Liver (tissue), 9 donors: Measurements from ENCODE around the gene ERC1. TPM values are rescaled to one million over a fixed set of nuclear protein-coding genes. Genes with fewer than 3 reads are reported as not detected.

ENCODE experiments used
- DNase-seq: peaks from one replicate; pipeline ENCODE4 v3.0.0-alpha.2; 2017; ENCODE audit warnings: low spot score
- H3K27ac ChIP-seq, 2 donors: one replicate each; pipeline ENCODE4 v1.7.0; 2013; ENCODE audit warnings: inconsistent platforms in 2 of 2, low read length in 2 of 2, control low read depth in 1 of 2, low read depth in 1 of 2, mild to moderate bottlenecking in 1 of 2
- H3K27me3 ChIP-seq, 4 donors: one replicate each; pipeline versions ENCODE4 v1.6.1 to v1.7.0; 2013; ENCODE audit warnings: low read length in 3 of 4, inconsistent platforms in 1 of 4, mild to moderate bottlenecking in 1 of 4, moderate library complexity in 1 of 4; ENCODE audit not compliant: control insufficient read depth in 4 of 4, insufficient read depth in 4 of 4
- H3K36me3 ChIP-seq, 4 donors: one replicate each; pipeline versions ENCODE4 v1.6.1 to v1.7.0; 2013; ENCODE audit warnings: low read length in 3 of 4, mild to moderate bottlenecking in 3 of 4, low read depth in 1 of 4, moderate library complexity in 1 of 4; ENCODE audit not compliant: control insufficient read depth in 4 of 4, insufficient read depth in 3 of 4
- H3K4me1 ChIP-seq, 4 donors: one replicate each; pipeline versions ENCODE4 v1.6.1 to v1.7.0; 2013; ENCODE audit warnings: low read length in 3 of 4, mild to moderate bottlenecking in 3 of 4, moderate library complexity in 1 of 4; ENCODE audit not compliant: control insufficient read depth in 4 of 4, insufficient read depth in 4 of 4
- H3K4me3 ChIP-seq, 3 donors: one replicate each; pipeline versions ENCODE4 v1.6.1 to v1.7.0; 2013; ENCODE audit warnings: low read length in 3 of 3, control low read depth in 1 of 3, low read depth in 1 of 3, mild to moderate bottlenecking in 1 of 3
- H3K9ac ChIP-seq, 2 donors: one replicate each; pipeline ENCODE4 v1.7.0; 2013; ENCODE audit warnings: low read length in 2 of 2, mild to moderate bottlenecking in 2 of 2, moderate library complexity in 2 of 2, control low read depth in 1 of 2, low read depth in 1 of 2
- H3K9me3 ChIP-seq, 4 donors: one replicate each; pipeline versions ENCODE4 v1.6.1 to v1.7.0; 2013; ENCODE audit warnings: low read length in 3 of 4; ENCODE audit not compliant: control insufficient read depth in 4 of 4
- ATF3 ChIP-seq: IDR thresholded peaks from 2 replicates; pipeline ENCODE4 v1.6.1; 2016; ENCODE audit warnings: antibody characterized with exemption
- CTCF ChIP-seq: fragments of 150-350 bp; IDR thresholded peaks from 2 replicates; pipeline ENCODE4 v1.5.1; 2017; ENCODE audit warnings: improper control_type of control experiment, low read depth, low read length; ENCODE audit not compliant: missing input control
- EGR1 ChIP-seq, 2 donors: IDR thresholded peaks; 2 replicates each; pipeline ENCODE4 v1.6.1; 2016 to 2018; ENCODE audit warnings: antibody characterized with exemption in 2 of 2, low read depth in 2 of 2
- FOXA1 ChIP-seq: IDR thresholded peaks from 2 replicates; pipeline ENCODE4 v1.6.1; 2016; ENCODE audit warnings: antibody characterized with exemption
- FOXA2 ChIP-seq: IDR thresholded peaks from 2 replicates; pipeline ENCODE4 v1.6.1; 2016; ENCODE audit warnings: antibody characterized with exemption
- GABPA ChIP-seq, 2 donors: IDR thresholded peaks in 1 of 2; conservative IDR thresholded peaks in 1 of 2; 2 replicates each; pipeline ENCODE4 v1.6.1; 2016; ENCODE audit warnings: antibody characterized with exemption in 2 of 2, mild to moderate bottlenecking in 1 of 2, moderate library complexity in 1 of 2
- HNF4A ChIP-seq, 2 donors: conservative IDR thresholded peaks; 2 replicates each; pipeline ENCODE4 v1.6.1; 2016; ENCODE audit warnings: antibody characterized with exemption in 2 of 2, mild to moderate bottlenecking in 2 of 2
- HNF4G ChIP-seq: IDR thresholded peaks from 2 replicates; pipeline ENCODE4 v1.6.1; 2016; ENCODE audit warnings: antibody characterized with exemption
- JUND ChIP-seq, 2 donors: IDR thresholded peaks; 2 replicates each; pipeline ENCODE4 v1.6.1; 2016; ENCODE audit warnings: antibody characterized with exemption in 2 of 2
- MAX ChIP-seq: IDR thresholded peaks from 2 replicates; pipeline ENCODE4 v1.6.1; 2016; ENCODE audit warnings: antibody characterized with exemption
- NR2F2 ChIP-seq: IDR thresholded peaks from 2 replicates; pipeline ENCODE4 v1.6.1; 2016; ENCODE audit warnings: antibody characterized with exemption
- RAD21 ChIP-seq, 2 donors: IDR thresholded peaks; 2 replicates each; pipeline ENCODE4 v1.6.1; 2016; ENCODE audit warnings: antibody characterized with exemption in 2 of 2, mild to moderate bottlenecking in 2 of 2
- REST ChIP-seq: IDR thresholded peaks from 2 replicates; pipeline ENCODE4 v1.6.1; 2016; ENCODE audit warnings: antibody characterized with exemption, mild to moderate bottlenecking
- RXRA ChIP-seq, 2 donors: IDR thresholded peaks; 2 replicates each; pipeline ENCODE4 v1.6.1; 2017 to 2018; ENCODE audit warnings: antibody characterized with exemption in 2 of 2, mild to moderate bottlenecking in 1 of 2
- SP1 ChIP-seq: IDR thresholded peaks from 2 replicates; pipeline ENCODE4 v1.6.1; 2018; ENCODE audit warnings: antibody characterized with exemption, mild to moderate bottlenecking
- TAF1 ChIP-seq: conservative IDR thresholded peaks from 2 replicates; pipeline ENCODE4 v1.6.1; 2016; ENCODE audit warnings: antibody characterized with exemption, mild to moderate bottlenecking
- YY1 ChIP-seq: IDR thresholded peaks from 2 replicates; pipeline ENCODE4 v1.6.1; 2016; ENCODE audit warnings: antibody characterized with exemption, mild to moderate bottlenecking
- ZBTB33 ChIP-seq: IDR thresholded peaks from 2 replicates; pipeline ENCODE4 v1.6.1; 2016; ENCODE audit warnings: antibody characterized with exemption
- WGBS: extraction: QIAGEN DNeasy Blood & Tissue Kit; methylation state at CpG from one replicate; pipeline ENCODE4 v1.1.7; 2013; 5-methylcytosine and 5-hydroxymethylcytosine counted together
- polyA plus RNA-seq, 2 donors: library from polyadenylated mRNA; stranded (reverse) in 1 of 2; unstranded in 1 of 2; fragments of 200-250 nt in 1 of 2; fragments of >200 nt in 1 of 2; fragmentation: Nextera tagmentation in 1 of 2; extraction: Ambion mirVana in 1 of 2; gene quantifications; one replicate each; pipeline versions ENCODE4 v1.2.1 to v1.2.3, GENCODE V29; 2013 to 2015
- total RNA-seq, 2 donors: library from RNA; depleted of rRNA; stranded (reverse); fragments of >200 nt; gene quantifications; one replicate each; pipeline ENCODE4 v1.2.3, GENCODE V29; 2014
- donor health status: healthy.
- donor health status: healthy.
- donor health status: healthy.
- donor health status: healthy.
- donor health status: healthy.

Gene ERC1
- total and polyA plus RNA-seq, 4 donors: 6.2 to 50.2 (median 10.3) TPM

- H3K9ac ChIP-seq: no peak overlapping the region
- no peak overlapping the region for H3K27ac ChIP-seq
- H3K27me3 ChIP-seq: no peaks in the 10 kb centered on the region
- DNase-seq: no peak
- no peak overlapping the region for H3K4me3 ChIP-seq
- WGBS: 83% methylated on average over 8 of the region's 8 CpGs
- no peaks in the 10 kb centered on the region for H3K36me3 ChIP-seq
- no peaks in the 10 kb centered on the region for H3K9me3 ChIP-seq
- TF ChIP-seq ATF3: no peak
- TF ChIP-seq ZBTB33: no peak
- TF ChIP-seq JUND (IDR thresholded peaks at IDR 0.05): no peak
- no peak for TF ChIP-seq FOXA2
- no peak for TF ChIP-seq REST
- no peak for TF ChIP-seq RXRA (IDR thresholded peaks at IDR 0.05)
- no peak for TF ChIP-seq MAX
- no peak for TF ChIP-seq HNF4G
- no peak for TF ChIP-seq GABPA (IDR thresholded peaks at IDR 0.05 in 1 of 2, conservative IDR thresholded peaks at IDR 0.05 in 1 of 2)
- no peak for TF ChIP-seq TAF1
- peaks cover 0 to 6% (median 0%) of the 10 kb centered on the region in 4 donors for H3K4me1 ChIP-seq
Measured at GRCh38 chr12:1047898-1048660, 57.1 kb downstream of the ERC1 start.

- DNase-seq: no peak
- H3K9ac ChIP-seq: no peak overlapping the region
- peaks cover 2 to 24% (median 16%) of the 10 kb centered on the region in 4 donors for H3K4me1 ChIP-seq
- no peak overlapping the region for H3K4me3 ChIP-seq
- no peaks in the 10 kb centered on the region for H3K36me3 ChIP-seq
- H3K9me3 ChIP-seq: no peaks in the 10 kb centered on the region
- 84% methylated on average over 4 of the region's 4 CpGs for WGBS
- H3K27ac ChIP-seq: no peak overlapping the region
- H3K27me3 ChIP-seq: no peaks in the 10 kb centered on the region
- no peak for TF ChIP-seq ATF3
- TF ChIP-seq YY1: no peak
- no peak for TF ChIP-seq RAD21 (IDR thresholded peaks at IDR 0.05)
- no peak for TF ChIP-seq SP1
- no peak for TF ChIP-seq JUND (IDR thresholded peaks at IDR 0.05)
- TF ChIP-seq RXRA (IDR thresholded peaks at IDR 0.05): no peak
- no peak for TF ChIP-seq CTCF
- TF ChIP-seq GABPA (IDR thresholded peaks at IDR 0.05 in 1 of 2, conservative IDR thresholded peaks at IDR 0.05 in 1 of 2): no peak
- TF ChIP-seq TAF1: no peak
- TF ChIP-seq EGR1 (IDR thresholded peaks at IDR 0.05; ENCODE audit: low read depth in 2 of 2): no peak
- TF ChIP-seq FOXA2: no peak
- no peak for TF ChIP-seq HNF4A (conservative IDR thresholded peaks at IDR 0.05)
- TF ChIP-seq MAX: no peak
- no peak for TF ChIP-seq REST
- TF ChIP-seq FOXA1: no peak
- TF ChIP-seq NR2F2: no peak
- TF ChIP-seq HNF4G: no peak
Measured at GRCh38 chr12:1050059-1050707, 59.2 kb downstream of the ERC1 start.
